Lower lobe of right lung (tissue), 2 donors: ENCODE data around the gene KLHL15. TPM values are rescaled to one million over a fixed set of nuclear protein-coding genes. Genes with fewer than 3 reads are reported as not detected.

Experiments used
- ATAC-seq, 2 donors: fragments of 200-7000 bp; cut with Tn5 transposase; one replicate each; pipeline ENCODE4 v1.9.1; 2020 to 2022; ENCODE audit warnings: mild to moderate bottlenecking in 2 of 2, moderate library complexity in 2 of 2
- DNase-seq: peaks from one replicate; pipeline ENCODE4 v3.0.0-alpha.2; 2020
- H3K27ac ChIP-seq: fragments of 200-600 bp; one replicate; pipeline ENCODE4 v1.8.0; 2022
- H3K27me3 ChIP-seq: fragments of 200-600 bp; one replicate; pipeline ENCODE4 v1.8.0; 2022; ENCODE audit warnings: low read depth
- H3K36me3 ChIP-seq: fragments of 200-600 bp; one replicate; pipeline ENCODE4 v1.8.0; 2022; ENCODE audit warnings: mild to moderate bottlenecking
- H3K4me1 ChIP-seq: fragments of 200-600 bp; one replicate; pipeline ENCODE4 v1.8.0; 2022
- H3K4me3 ChIP-seq: fragments of 200-600 bp; one replicate; pipeline ENCODE4 v1.8.0; 2022; ENCODE audit warnings: mild to moderate bottlenecking
- H3K9me3 ChIP-seq: fragments of 200-600 bp; one replicate; pipeline ENCODE4 v1.8.0; 2022
- CTCF ChIP-seq: fragments of 200-600 bp; IDR thresholded peaks from one replicate; pipeline ENCODE4 v1.8.0; 2022; ENCODE audit warnings: antibody characterized with exemption, mild to moderate bottlenecking
- intact Hi-C: fragments of 100-400 bp; cut with DNase I; formaldehyde crosslinking; loops from one replicate; pipeline ENCODE4 v1.11.0; 2022
- total RNA-seq: library from RNA; stranded (reverse); fragmentation: NEBNext Ultra II Directional; extraction: Animal tissue kit (Norgen Biotek cat#: 25700); gene quantifications from one replicate; pipeline ENCODE4 v1.2.1, GENCODE V29; 2021
- donor health status: DM: no; HTN: yes; CAD: no; lungs with severe emphysema.

The KLHL15 gene
- total RNA-seq, 1 donor from 2014 or later: 6.3 TPM

- intact Hi-C loops: no loop called here
- peaks cover 14% of the 10 kb centered on the region for H3K36me3 ChIP-seq
- no peak for ATAC-seq
- DNase-seq: no peak
- no peaks in the 10 kb centered on the region for H3K4me1 ChIP-seq
- H3K27ac ChIP-seq: no peak overlapping the region
- H3K4me3 ChIP-seq: no peak overlapping the region
- no peaks in the 10 kb centered on the region for H3K27me3 ChIP-seq
- TF ChIP-seq CTCF: no peak
- no peaks in the 10 kb centered on the region for H3K9me3 ChIP-seq
Observed at GRCh38 chrX:24005867-24006266, 21.1 kb downstream of the KLHL15 start.

GRCh38 chrX:24005028-24005427 is 22.0 kb downstream of the KLHL15 start:
- Histone ChIP-seq H3K27me3 (no peaks in the 10 kb centered on the region), H3K4me1 (no peaks in the 10 kb centered on the region), H3K27ac (no peak overlapping the region), H3K9me3 (no peaks in the 10 kb centered on the region), H3K4me3 (no peak overlapping the region), H3K36me3 (peaks cover 14% of the 10 kb centered on the region)
- no peak for DNase-seq
- no peak for TF ChIP-seq CTCF
- intact Hi-C loops: no loop called here
- no peak for ATAC-seq

- no peaks in the 10 kb centered on the region for H3K27me3 ChIP-seq
- DNase-seq (no peak), ATAC-seq (no peak)
- TF ChIP-seq CTCF: no peak
- no peak overlapping the region for H3K4me3 ChIP-seq
- intact Hi-C loops: no loop called here
- H3K4me1 ChIP-seq: no peaks in the 10 kb centered on the region
- no peaks in the 10 kb centered on the region for H3K9me3 ChIP-seq
- no peak overlapping the region for H3K27ac ChIP-seq
- H3K36me3 ChIP-seq: peaks cover 14% of the 10 kb centered on the region
Observed at GRCh38 chrX:24002792-24003191, 24.2 kb downstream of the KLHL15 start.

GRCh38 chrX:24002167-24002566 is 24.8 kb downstream of the KLHL15 start:
- intact Hi-C loops: no loop called here

GRCh38 chrX:23999671-24000070 is 27.3 kb downstream of the KLHL15 start:
- intact Hi-C loops: no loop called here
- Histone ChIP-seq H3K4me1 (no peaks in the 10 kb centered on the region), H3K9me3 (no peaks in the 10 kb centered on the region), H3K27me3 (no peaks in the 10 kb centered on the region), H3K27ac (no peak overlapping the region), H3K4me3 (no peak overlapping the region), H3K36me3 (no peaks in the 10 kb centered on the region)
- no peak for ATAC-seq
- TF ChIP-seq CTCF: no peak
- no peak for DNase-seq

More at GRCh38 chrX:24002167-24002566, 24.8 kb downstream of the KLHL15 start:
- no peaks in the 10 kb centered on the region for H3K27me3 ChIP-seq
- H3K27ac ChIP-seq: no peak overlapping the region
- no peaks in the 10 kb centered on the region for H3K9me3 ChIP-seq
- ATAC-seq (no peak), DNase-seq (no peak)
- no peaks in the 10 kb centered on the region for H3K4me1 ChIP-seq
- peaks cover 14% of the 10 kb centered on the region for H3K36me3 ChIP-seq
- no peak for TF ChIP-seq CTCF
- H3K4me3 ChIP-seq: no peak overlapping the region
